Measurements from ENCODE around the gene C1S.

GRCh38 chr12:7089196-7089871 lies 28.8 kb downstream of the C1S start:
- TF ChIP-seq EZH2phosphoT487 (IDR thresholded peaks at IDR 0.05; ENCODE audit: insufficient read depth, low read depth) (no peak), EZH2 (IDR thresholded peaks at IDR 0.05; ENCODE audit: insufficient read depth, poor library complexity, severe bottlenecking) (no peak)
